GM12878 (cell line): ENCODE results near the gene KRTAP5-11. TPM values are rescaled to one million over a fixed set of nuclear protein-coding genes. Genes with fewer than 3 reads are reported as not detected.
"Not testable (repeated sequence)": the region's sequence is repeated elsewhere in the genome, so short reads cannot be mapped to it uniquely, and the experiment has no call there.

Experiments
- ATAC-seq: fragments of 200-7000 bp; cut with Tn5 transposase; 3 replicates; pipeline ENCODE4 v1.9.1; 2020; ENCODE audit warnings: mild to moderate bottlenecking, moderate library complexity
- BruUV-seq: library from RNA; stranded (reverse); fragments of 400-500 nt; replicated peaks from 2 replicates; lab custom pipeline; 2021; lab: Mats Ljungman, UMichigan
- CTCF ChIA-PET: fragments of 300-600 bp; sonication (Branson Sonifier 250); formaldehyde crosslinking; extraction: SDS; loops from one replicate; lab custom pipeline; 2021; ENCODE audit warnings: inconsistent platforms; lab: Yijun Ruan, JAX
- POLR2A ChIA-PET: fragments of 350-600 bp; formaldehyde crosslinking; extraction: SDS; loops from one replicate; lab custom pipeline; 2021; ENCODE audit warnings: inconsistent platforms; lab: Charles Lee
- RAD21 ChIA-PET: fragments of 300-600 bp; sonication (Branson Sonifier 250); formaldehyde crosslinking; loops from one replicate; lab custom pipeline; 2023; ENCODE audit warnings: antibody characterized with exemption; ENCODE audit not compliant: unreplicated experiment; lab: Charles Lee
- SMC1A ChIA-PET: fragments of 300-600 bp; sonication (Branson Sonifier 250); formaldehyde crosslinking; loops from one replicate; lab custom pipeline; 2023; ENCODE audit not compliant: unreplicated experiment, uncharacterized antibody; lab: Charles Lee
- DNase-seq: peaks from one replicate; pipeline ENCODE4 v3.0.0-alpha.2; 2011; ENCODE audit warnings: low read depth, low spot score
- FAIRE-seq: peaks from 3 replicates; lab custom pipeline; 2011; peaks lifted over from hg19 to GRCh38; lab: Jason Lieb, UNC
- H2AFZ ChIP-seq: 2 replicates; pipeline ENCODE4 v1.6.0; 2011; ENCODE audit warnings: low read depth, low read length, control low read depth; ENCODE audit not compliant: control insufficient read depth
- H3K27ac ChIP-seq: 2 replicates; pipeline ENCODE4 v1.5.1; 2011; ENCODE audit warnings: control low read depth; ENCODE audit not compliant: control insufficient read depth, insufficient read depth
- H3K27me3 ChIP-seq, 2 experiments: replicated peaks in 1 of 2; 2 replicates each; pipeline versions ENCODE4 v1.6.0 to v1.6.1; 2011; ENCODE audit warnings: low read length in 1 of 2; ENCODE audit not compliant: control insufficient read depth in 2 of 2, insufficient read depth in 2 of 2
- H3K36me3 ChIP-seq, 2 experiments: 2 replicates each; pipeline ENCODE4 v1.5.1; 2011; ENCODE audit warnings: low read length in 1 of 2; ENCODE audit not compliant: control insufficient read depth in 2 of 2, insufficient read depth in 2 of 2
- H3K4me1 ChIP-seq: 2 replicates; pipeline ENCODE4 v1.6.1; 2011; ENCODE audit warnings: mild to moderate bottlenecking, low read length, moderate library complexity, mixed read lengths; ENCODE audit not compliant: control insufficient read depth, insufficient read depth
- H3K4me2 ChIP-seq: 2 replicates; pipeline ENCODE4 v1.6.0; 2011; ENCODE audit warnings: control low read depth; ENCODE audit not compliant: control insufficient read depth, insufficient read depth
- H3K4me3 ChIP-seq: fragments of 200-600 bp; sonication (generic); 2 replicates; pipeline ENCODE4 v1.5.1; 2016
- H3K79me2 ChIP-seq: 2 replicates; pipeline ENCODE4 v1.6.0; 2011; ENCODE audit warnings: low read length; ENCODE audit not compliant: control insufficient read depth, insufficient read depth
- H3K9ac ChIP-seq: 2 replicates; pipeline ENCODE4 v1.8.0; 2011; ENCODE audit warnings: low read length, control low read depth, mixed read lengths; ENCODE audit not compliant: control insufficient read depth, insufficient read depth
- H3K9me3 ChIP-seq: replicated peaks from 3 replicates; pipeline ENCODE4 v1.5.1; 2011; ENCODE audit warnings: mild to moderate bottlenecking, low read length; ENCODE audit not compliant: control insufficient read depth, insufficient read depth
- H4K20me1 ChIP-seq: 2 replicates; pipeline ENCODE4 v1.6.0; 2011; ENCODE audit not compliant: control insufficient read depth, insufficient read depth
- CBX5 ChIP-seq: sonication (generic); IDR thresholded peaks from 2 replicates; pipeline ENCODE4 v1.6.1; 2016; ENCODE audit warnings: low read depth, moderate library complexity, mild to moderate bottlenecking, inconsistent platforms
- EED ChIP-seq: sonication (generic); IDR thresholded peaks from 2 replicates; pipeline ENCODE4 v1.6.1; 2016; ENCODE audit warnings: antibody characterized with exemption, low read depth
- FOXM1 ChIP-seq: IDR thresholded peaks from 2 replicates; pipeline ENCODE4 v1.6.1; 2012; ENCODE audit warnings: low read depth, mild to moderate bottlenecking, inconsistent platforms, low read length, moderate library complexity
- JUNB ChIP-seq: IDR thresholded peaks from 2 replicates; pipeline ENCODE4 v1.6.1; 2016; ENCODE audit warnings: antibody characterized with exemption, mild to moderate bottlenecking
- POLR2A ChIP-seq: IDR thresholded peaks from 2 replicates; pipeline ENCODE4 v1.6.1; 2011; ENCODE audit warnings: low read depth, mild to moderate bottlenecking, low read length
- TAF1 ChIP-seq: IDR thresholded peaks from 2 replicates; pipeline ENCODE4 v1.6.1; 2011; ENCODE audit warnings: mild to moderate bottlenecking, low read depth, low read length, borderline replicate concordance
- WGBS: methylation state at CpG from one replicate; pipeline ENCODE4 v1.1.6; 2016; ENCODE audit warnings: low lambda C conversion rate; ENCODE audit not compliant: insufficient replicate concordance, insufficient coverage; ENCODE audit errors: missing lambda C conversion rate; 5-methylcytosine and 5-hydroxymethylcytosine counted together
- in situ Hi-C: fragments of 300-500 bp; cut with MboI; formaldehyde crosslinking; loops from 9 replicates; pipeline ENCODE4 v1.14.3; 2018; ENCODE audit warnings: mixed read lengths
- intact Hi-C: fragments of 100-400 bp; cut with micrococcal nuclease; formaldehyde crosslinking; loops from one replicate; pipeline ENCODE4 v1.14.2; 2022; ENCODE audit not compliant: unreplicated experiment
- polyA plus RNA-seq, 11 experiments: library from polyadenylated mRNA; depleted of rRNA in 4 of 11; unstranded in 6 of 11; stranded (reverse) in 5 of 11; fragments of >200 nt; fragmentation: Nextera tagmentation in 4 of 11; fragmentation: Illumina TruSeq in 1 of 11; extraction: Ambion mirVana in 4 of 11; extraction: Trizol in 1 of 11; gene quantifications; 1 replicate in 1 of 11; 2 replicates in 10 of 11; pipeline versions ENCODE4 v1.2.1 to v1.2.3, GENCODE V29; 2011 to 2016; ENCODE audit warnings: inconsistent platforms in 2 of 11, missing spikeins in 2 of 11, low read depth in 1 of 11
- total RNA-seq, 4 experiments: library from RNA; depleted of rRNA in 3 of 4; stranded (reverse); fragments of >200 nt in 3 of 4; fragmentation: Illumina TruSeq in 1 of 4; extraction: Trizol in 1 of 4; gene quantifications; 2 replicates each; pipeline versions ENCODE4 v1.2.1 to v1.2.3, GENCODE V29; 2013 to 2021
- TF ChIP-seq, protein P1 (sequence below): fragments of 450-650 bp; IDR thresholded peaks from 2 replicates; pipeline ENCODE4 v1.6.1; 2017; ENCODE audit warnings: mild to moderate bottlenecking, low read depth, inconsistent platforms; ENCODE audit not compliant: poor library complexity, severe bottlenecking

KRTAP5-11 gene
- total and polyA plus RNA-seq, 10 of the 15 experiments (the other 5 are each of a cell fraction or from before 2014, with no cell fraction given), result not detected

DNA sequence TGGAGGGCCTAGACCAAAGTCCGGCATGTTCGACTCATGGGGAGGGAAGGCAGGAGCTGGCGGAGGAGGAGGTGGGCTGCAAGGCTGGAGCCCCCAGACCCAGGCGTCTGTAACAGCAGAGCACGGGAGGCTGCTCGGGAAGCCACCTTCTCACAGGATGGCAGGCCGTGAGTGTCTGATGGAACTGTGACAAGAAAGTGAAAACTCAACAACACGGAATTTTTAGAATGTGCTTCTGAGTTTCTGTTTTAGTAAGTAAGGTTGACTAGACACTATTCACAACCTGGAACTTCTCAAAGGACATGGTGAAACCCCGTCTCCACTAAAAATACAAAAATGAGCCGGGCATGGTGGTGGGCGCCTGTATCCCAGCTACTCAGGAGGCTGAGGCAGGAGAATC lies 42.7 kb downstream of the KRTAP5-11 start:
- in situ Hi-C loops, BruUV-seq, FAIRE-seq, RAD21 ChIA-PET, H3K27me3 ChIP-seq, POLR2A ChIA-PET, H2AFZ ChIP-seq, H4K20me1 ChIP-seq, H3K79me2 ChIP-seq, H3K36me3 ChIP-seq: not testable (repeated sequence)
- intact Hi-C loops, result loop anchor here (1.0 kb wide), 1 partner anchor 51 kb away; no protein-coding TSS in a partner anchor
- TF ChIP-seq CBX5 (0 out of 2 replicates have a peak, but pooled peaks have one; percentile 18), POLR2A (peak; percentile 60), TAF1 (peak; percentile 67; the same call in 1 of the 2 replicates), FOXM1 (0 out of 2 replicates have a peak, but pooled peaks have one; percentile 25), EED (peak; percentile 46; the same call in 1 of the 2 replicates), JUNB (peak; percentile 73)
- TF ChIP-seq, protein P1, sequence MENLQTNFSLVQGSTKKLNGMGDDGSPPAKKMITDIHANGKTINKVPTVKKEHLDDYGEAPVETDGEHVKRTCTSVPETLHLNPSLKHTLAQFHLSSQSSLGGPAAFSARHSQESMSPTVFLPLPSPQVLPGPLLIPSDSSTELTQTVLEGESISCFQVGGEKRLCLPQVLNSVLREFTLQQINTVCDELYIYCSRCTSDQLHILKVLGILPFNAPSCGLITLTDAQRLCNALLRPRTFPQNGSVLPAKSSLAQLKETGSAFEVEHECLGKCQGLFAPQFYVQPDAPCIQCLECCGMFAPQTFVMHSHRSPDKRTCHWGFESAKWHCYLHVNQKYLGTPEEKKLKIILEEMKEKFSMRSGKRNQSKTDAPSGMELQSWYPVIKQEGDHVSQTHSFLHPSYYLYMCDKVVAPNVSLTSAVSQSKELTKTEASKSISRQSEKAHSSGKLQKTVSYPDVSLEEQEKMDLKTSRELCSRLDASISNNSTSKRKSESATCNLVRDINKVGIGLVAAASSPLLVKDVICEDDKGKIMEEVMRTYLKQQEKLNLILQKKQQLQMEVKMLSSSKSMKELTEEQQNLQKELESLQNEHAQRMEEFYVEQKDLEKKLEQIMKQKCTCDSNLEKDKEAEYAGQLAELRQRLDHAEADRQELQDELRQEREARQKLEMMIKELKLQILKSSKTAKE, result peak; percentile 42
- Histone ChIP-seq H3K4me2 (peak overlapping the region; percentile 74), H3K4me3 (peak overlapping the region; percentile 17; the same call in 1 of the 2 replicates), H3K9me3 (peaks cover 35% of the 10 kb centered on the region), H3K9ac (peak overlapping the region; percentile 50), H3K27ac (peak overlapping the region; percentile 75), H3K4me1 (peaks cover 44% of the 10 kb centered on the region)
- ChIA-PET CTCF (interaction anchor here (1.1 kb wide), 2 partner anchors 10 to 23 kb away, joined by 3 to 4 read pairs; no protein-coding TSS in a partner anchor), SMC1A (interaction anchor here (1.2 kb wide), 1 partner anchor 16 kb away, joined by 5 read pairs; no protein-coding TSS in a partner anchor)
- under 1% methylated on average over 11 of the region's 11 CpGs for WGBS
- DNase-seq, result peak; percentile 61
- peak; percentile 79 for ATAC-seq
